Skeletal muscle cell (primary cell): ENCODE results near the gene HCN1.
"Not testable (repeated sequence)": the region's sequence is repeated elsewhere in the genome, so short reads cannot be mapped to it uniquely, and the experiment has no call there.

Source experiments
- DNase-seq: peaks from one replicate; pipeline ENCODE4 v3.0.0-alpha.2; 2010; ENCODE audit warnings: low read depth
- H3K4me3 ChIP-seq: 2 replicates; pipeline ENCODE4 v1.5.1; 2011; ENCODE audit warnings: low read depth, mild to moderate bottlenecking, control low read depth, low read length, moderate library complexity

Gene HCN1

DNA sequence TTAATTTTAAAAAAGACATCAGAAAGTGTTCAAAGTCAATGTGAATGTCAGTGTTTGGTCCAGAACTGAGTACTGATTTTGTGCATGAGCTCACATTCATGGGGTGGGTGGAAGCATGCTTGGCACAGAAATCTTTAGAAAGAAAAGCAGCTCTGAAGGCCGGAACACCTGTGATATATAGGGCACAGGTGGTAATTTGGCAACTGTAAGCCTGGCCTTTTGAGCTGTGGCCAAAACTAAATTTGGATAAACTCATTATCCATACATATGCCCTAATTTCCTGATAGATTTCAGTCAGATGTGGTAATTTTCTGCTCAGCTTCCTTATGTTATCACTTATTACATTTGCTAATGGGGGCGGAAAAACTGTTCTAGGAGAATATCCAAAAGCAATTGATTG is 211.4 kb downstream of the HCN1 start:
- H3K4me3 ChIP-seq: no peak overlapping the region

GRCh38 chr5:45454114-45454513 is 242.1 kb downstream of the HCN1 start:
- H3K4me3 ChIP-seq: no peak overlapping the region
- no peak for DNase-seq

More for the DNA sequence above, 211.4 kb downstream of the HCN1 start:
- DNase-seq: no peak

GRCh38 chr5:45444856-45445255 is 251.3 kb downstream of the HCN1 start:
- DNase-seq: not testable (repeated sequence)

GRCh38 chr5:45440466-45440865 is 255.7 kb downstream of the HCN1 start:
- H3K4me3 ChIP-seq: no peak overlapping the region
- no peak for DNase-seq

More at GRCh38 chr5:45444856-45445255, 251.3 kb downstream of the HCN1 start:
- not testable (repeated sequence) for H3K4me3 ChIP-seq

DNA sequence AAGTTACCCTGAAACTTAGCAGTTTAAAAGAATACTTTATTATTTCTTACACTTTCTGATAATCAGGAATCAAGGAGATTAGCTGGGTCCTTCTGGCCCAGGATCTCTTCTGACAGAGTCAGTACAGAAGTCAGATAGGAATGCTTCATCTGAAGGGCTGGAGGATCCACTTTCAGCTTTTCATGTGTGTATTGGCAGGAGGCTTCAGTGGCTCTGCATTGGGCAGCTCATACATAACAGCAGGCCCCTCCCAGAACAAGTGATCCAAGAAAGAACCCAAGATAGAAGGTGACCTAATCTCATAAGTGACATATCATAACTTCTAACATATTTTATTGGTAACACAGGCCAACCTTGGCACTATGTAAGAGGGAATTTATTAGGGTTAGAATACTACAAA is 258.4 kb downstream of the HCN1 start:
- DNase-seq: no peak
- H3K4me3 ChIP-seq: no peak overlapping the region

- no peak overlapping the region for H3K4me3 ChIP-seq
- no peak for DNase-seq
Observed at GRCh38 chr5:45417285-45417998, 278.7 kb downstream of the HCN1 start.

DNA sequence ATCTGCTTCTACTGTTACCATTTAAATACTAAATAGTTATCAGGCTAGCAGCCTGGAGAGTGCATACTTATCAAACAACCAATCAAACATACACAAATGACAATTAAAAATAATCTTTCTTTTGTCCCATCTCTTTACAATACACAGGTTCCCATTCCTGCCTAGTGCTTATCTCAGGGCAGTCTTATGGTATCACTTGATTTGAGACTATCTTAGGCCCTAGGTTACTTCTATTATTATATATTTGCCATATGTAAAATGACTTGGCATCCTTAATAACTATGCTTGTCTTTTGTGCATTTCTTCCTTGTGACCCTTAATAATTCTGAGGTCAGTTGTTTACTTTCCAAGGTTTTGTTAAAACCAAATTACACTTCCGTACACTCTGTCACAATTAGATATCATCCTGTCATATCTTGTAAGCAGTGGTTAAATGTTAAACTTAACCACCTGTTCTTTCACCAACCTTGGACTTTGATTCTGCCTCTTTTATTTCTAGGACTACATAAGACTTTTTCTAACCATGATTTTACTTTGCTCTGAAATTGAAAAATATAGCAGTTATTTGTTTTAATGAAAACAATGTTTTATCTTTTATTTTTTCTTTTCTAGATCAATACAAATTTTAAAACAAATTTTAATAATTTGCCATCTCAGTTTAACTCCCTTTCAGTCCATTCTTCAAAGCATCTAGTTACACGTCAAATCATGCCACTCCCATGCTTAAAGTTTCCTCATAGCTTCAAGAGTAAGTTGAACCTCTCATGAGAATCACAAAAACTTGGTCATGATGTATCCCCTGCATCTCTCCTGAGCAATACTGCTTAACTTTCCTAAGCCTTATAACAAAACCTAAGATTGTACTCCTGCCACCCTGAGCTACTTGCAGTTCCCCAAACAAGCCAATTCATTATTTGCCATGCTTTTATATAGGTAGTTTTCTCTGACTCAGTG is 281.3 kb downstream of the HCN1 start:
- no peak for DNase-seq
- H3K4me3 ChIP-seq: no peak overlapping the region

DNA sequence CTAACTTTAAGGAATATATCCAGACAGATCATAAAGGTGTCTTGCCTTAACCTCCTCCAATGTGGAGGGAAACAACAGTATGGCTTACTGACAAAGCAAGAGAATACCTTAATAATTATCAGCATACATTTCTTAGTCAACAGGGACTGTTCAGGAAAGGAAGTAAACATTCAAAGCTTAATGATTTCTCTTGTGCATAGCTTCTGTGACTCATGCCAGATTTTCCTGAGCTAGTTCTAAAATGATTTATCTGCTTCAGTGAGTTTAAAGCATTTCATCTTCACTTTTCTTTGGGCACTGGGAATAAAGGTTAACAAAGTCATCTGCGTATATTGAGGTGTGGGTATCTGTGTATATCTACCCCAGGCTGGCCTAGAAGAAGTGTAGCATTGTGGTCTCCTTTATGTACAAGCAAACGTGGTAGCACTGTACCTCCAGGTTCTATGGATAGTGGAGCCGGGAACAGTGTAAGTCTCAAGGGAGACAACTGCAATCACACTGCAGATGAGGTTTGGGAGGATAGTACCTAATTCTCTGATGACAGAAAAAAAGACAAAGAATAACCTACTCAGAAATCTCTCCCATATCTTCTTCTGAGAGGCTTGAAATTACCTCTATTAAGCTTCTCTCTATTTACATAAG is 284.1 kb downstream of the HCN1 start:
- H3K4me3 ChIP-seq: no peak overlapping the region
- DNase-seq: peak; percentile 1

GRCh38 chr5:45410304-45410995 is 285.7 kb downstream of the HCN1 start:
- H3K4me3 ChIP-seq: no peak overlapping the region
- DNase-seq: no peak

DNA sequence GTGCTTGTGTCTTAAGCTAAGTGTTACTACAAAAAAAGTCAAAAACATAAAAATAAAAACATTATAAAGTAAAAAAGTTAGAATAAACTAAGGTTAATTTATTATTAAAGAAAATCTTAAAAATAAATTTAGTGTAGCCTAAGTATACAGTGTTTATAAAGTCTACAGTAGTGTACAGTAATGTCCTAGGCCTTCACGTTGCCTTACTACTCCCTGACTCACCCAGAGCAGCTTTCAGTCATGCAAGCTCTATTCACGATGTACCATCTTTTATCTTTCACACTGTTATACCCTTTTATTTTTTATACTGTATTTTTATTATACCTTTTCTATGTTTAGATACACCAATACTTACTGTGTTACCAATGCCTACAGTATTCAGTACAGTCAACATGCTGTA is 288.1 kb downstream of the HCN1 start:
- DNase-seq: no peak

GRCh38 chr5:45402804-45403455 is 293.2 kb downstream of the HCN1 start:
- no peak for DNase-seq
- no peak overlapping the region for H3K4me3 ChIP-seq

More for the DNA sequence above, 288.1 kb downstream of the HCN1 start:
- H3K4me3 ChIP-seq: no peak overlapping the region

DNA sequence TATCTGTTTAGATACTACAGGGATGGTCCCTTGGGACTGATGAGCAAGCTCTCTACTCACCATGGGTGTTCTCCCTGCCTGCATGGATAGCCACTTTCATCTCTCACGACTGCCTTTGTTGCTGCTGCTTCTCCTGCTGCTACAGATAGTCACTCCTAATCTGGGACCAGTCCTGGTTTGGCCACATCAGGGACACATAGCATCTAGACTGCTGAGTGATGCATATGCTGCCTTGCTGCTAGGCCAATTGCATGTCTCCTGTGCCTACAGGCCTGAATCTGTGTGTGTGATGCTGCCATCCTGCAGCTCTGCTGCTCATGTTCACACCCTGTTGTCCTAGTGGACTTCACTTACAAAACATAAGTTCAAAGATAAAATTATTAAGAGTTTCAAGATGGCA is 297.1 kb downstream of the HCN1 start:
- no peak for DNase-seq
- no peak overlapping the region for H3K4me3 ChIP-seq

DNA sequence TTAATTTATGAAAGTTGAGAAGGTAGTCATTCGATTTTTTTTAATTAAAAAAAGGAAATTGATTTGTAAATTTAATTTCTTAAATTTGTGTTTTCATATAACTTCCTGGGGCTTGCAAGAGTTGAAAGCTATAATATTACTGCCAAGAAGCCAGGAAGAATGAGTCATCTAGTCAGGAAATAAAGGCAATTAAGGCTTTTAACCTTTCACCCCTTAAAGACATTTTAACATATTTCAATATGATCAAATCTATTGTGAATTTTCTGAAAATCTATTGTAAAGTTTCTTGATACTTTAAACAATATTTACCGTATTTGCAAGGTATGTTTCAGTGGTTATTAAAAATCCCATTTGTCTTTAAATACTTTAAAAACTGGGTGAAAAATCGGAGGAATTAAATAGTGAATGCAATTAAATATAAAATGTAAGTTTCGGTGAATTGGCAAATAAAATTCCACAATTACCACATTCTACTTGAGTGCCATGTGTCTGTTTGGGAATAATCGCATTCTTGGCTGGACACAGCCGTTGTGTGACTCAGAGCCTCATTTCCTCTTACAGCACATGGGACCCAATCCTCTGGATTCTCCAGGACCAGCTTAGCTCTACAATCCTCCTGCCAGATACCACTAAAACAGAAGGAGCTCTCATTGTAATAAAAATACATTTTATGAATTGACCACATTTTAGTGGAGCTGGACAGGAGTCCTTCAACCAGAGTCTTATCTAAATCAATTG is 310.7 kb downstream of the HCN1 start:
- DNase-seq: peak; percentile 78

DNA sequence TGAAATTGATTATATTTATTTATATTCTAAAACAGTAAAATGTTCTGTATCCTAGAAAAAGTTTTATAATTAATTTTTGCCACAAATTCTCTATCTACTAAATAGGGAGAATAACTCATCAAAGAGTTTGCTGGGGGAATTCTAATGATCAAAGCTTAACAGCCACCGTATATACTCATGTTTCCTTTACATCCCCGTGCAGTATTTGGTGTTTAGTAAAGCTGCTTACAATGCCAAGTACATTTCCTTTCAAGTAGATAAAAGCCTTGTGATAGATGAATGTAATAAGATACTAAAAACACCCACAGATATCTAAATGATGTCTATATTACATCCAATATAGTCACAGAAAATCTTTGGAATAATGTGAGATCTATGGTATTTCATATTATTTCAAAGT is 312.2 kb downstream of the HCN1 start:
- no peak overlapping the region for H3K4me3 ChIP-seq
- no peak for DNase-seq

More for the DNA sequence above, 310.7 kb downstream of the HCN1 start:
- H3K4me3 ChIP-seq: no peak overlapping the region

GRCh38 chr5:45382583-45382982 is 313.6 kb downstream of the HCN1 start:
- no peak overlapping the region for H3K4me3 ChIP-seq
- DNase-seq: no peak

- no peak for DNase-seq
- no peak overlapping the region for H3K4me3 ChIP-seq
Observed at GRCh38 chr5:45376417-45376816, 319.8 kb downstream of the HCN1 start.

- DNase-seq: no peak
- H3K4me3 ChIP-seq: no peak overlapping the region
Observed at GRCh38 chr5:45372629-45373028, 323.6 kb downstream of the HCN1 start.

DNA sequence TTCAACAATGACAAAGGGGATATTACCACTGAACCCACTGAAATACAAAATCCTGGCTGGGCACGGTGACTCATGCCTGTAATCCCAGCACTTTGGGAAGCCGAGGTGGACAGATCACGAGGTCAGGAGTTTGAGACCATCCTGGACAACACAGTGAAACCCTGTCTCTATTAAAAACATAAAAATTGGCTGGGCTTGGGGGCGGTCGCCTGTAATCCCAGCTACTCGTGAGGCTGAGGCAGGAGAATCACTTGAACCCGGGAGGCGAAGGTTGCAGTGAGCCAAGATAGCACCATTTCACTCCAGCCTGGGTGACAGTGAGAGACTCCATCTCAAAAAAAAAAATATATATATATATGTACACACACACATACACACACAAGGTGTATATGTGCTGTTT is 324.8 kb downstream of the HCN1 start:
- not testable (repeated sequence) for DNase-seq, H3K4me3 ChIP-seq
